SW480 (cell line): ENCODE measurements around the gene RMC1.
"Not testable (repeated sequence)": the region's sequence is repeated elsewhere in the genome, so short reads cannot be mapped to it uniquely, and the experiment has no call there.

Source experiments
- DNase-seq: peaks from one replicate; pipeline ENCODE4 v3.0.0-alpha.2; 2016; ENCODE audit warnings: low spot score

RMC1 gene

GRCh38 chr18:23503038-23503962 is at the start of gene RMC1:
TSS of gene RMC1 (plus strand) at chr18:23503511. CDS start at chr18:23503619, 108 bp downstream.
- peak; percentile 87 for DNase-seq

- DNase-seq: peak; percentile 57
Observed at GRCh38 chr18:23453680-23454058, 49.6 kb upstream of the RMC1 start.

GRCh38 chr18:23456835-23457234 is 46.5 kb upstream of the RMC1 start:
- no peak for DNase-seq

DNA sequence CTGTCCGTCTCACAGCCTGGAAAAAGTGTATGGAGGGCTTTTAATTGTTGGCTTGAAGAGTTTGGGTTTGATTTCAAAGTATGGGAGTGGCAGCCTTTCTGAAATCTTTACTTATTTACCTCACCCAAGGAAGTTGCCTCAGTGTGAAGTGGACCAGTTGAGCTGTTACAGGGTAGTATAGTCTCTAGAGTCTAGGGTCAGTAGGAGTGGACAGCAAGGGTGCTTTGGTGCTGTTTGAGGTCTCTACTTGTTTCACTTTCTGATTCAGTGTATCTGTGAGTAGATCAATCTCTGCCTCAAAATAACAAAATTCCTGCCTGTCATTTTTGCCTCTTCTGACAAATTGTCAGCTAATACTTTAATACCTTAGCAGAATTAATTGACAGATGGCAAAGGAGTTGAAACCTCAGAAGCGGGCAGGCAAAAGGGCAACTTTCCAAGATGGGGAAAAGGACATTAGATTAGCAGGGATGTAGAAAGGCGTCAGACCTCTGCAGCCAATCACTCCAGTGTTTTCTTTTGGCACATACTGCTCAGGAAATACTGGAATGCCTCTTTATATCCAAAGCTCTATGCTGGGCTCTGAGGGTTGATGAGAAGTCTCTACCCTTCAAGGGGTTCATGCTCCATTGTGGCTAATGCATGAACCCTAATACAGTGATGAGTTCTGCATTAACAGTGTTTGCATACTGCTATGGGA is 44.3 kb upstream of the RMC1 start:
- DNase-seq: no peak

DNA sequence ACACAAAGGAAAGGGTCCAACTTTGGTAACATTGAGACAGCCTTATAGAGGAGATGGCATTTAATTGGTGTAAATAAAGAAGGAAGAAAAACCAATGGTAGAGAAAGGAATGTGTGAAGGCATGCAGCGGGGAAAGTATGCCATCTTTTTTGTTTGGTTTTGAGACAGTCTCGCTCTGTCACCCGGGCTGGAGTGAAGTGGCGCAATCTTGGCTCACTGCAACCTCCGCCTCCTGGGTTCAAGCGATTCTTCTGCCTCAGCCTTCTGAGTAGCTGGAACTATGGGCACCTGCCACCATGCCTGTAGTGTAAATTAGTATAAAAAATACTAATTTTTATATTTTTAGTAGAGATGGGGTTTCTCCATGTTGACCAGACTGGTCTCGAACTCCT is 43.8 kb upstream of the RMC1 start:
- no peak for DNase-seq

GRCh38 chr18:23460285-23461273 is 42.7 kb upstream of the RMC1 start:
- no peak for DNase-seq

DNA sequence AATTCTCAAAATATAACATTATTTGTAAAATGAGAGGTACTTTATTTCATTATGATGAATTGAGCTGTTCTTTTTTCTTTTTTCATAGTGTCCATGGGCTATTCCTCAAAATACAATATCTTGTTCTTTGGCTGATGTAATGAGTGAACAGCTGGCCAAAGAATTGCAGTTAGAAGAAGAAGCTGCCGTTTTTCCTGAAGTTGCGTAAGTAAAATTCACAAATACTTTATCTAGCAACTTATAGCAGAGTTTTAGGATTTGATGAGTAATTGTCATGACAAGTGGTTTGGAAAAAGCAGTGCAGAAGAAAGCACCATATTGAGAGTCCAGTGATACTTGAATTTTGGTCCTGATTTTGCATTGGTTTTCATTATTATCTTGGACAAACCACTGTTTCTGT is 40.4 kb upstream of the RMC1 start:
- no peak for DNase-seq

DNA sequence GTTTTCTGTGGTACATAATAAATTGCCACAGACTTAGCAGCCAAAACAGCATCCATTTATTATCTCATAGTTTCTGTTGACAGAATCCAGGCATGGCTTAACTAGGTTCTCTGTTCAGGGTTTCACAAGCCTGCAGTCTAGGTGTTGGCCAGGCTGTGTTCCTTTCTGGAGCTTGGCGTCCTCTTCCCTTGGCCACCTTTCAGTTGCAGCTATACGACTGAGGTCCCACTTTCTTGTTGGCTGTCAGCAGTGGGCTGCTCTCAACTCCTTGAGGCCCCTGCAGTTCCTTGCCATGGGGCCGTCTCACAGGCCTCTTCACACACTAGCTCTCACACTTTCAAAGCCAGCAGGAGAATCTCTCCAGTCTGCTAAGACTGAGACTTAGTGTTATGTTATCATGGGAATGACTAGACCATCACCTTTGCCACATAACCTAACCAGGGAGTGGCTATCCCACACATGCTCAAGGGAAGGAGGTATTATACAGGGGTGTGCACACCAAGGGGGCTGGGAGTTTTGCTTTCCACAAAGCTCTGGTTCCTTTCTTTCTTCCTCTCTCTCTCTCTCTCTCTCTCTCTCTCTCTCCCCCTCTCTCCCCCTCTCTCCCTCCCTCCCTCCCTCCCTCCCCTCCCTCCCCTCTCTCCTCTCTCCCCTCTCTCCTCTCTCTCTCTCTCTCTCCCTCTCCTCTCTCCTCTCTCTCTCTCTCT is 34.4 kb upstream of the RMC1 start:
- DNase-seq: no peak

GRCh38 chr18:23470620-23471387 is 32.5 kb upstream of the RMC1 start:
- no peak for DNase-seq

DNA sequence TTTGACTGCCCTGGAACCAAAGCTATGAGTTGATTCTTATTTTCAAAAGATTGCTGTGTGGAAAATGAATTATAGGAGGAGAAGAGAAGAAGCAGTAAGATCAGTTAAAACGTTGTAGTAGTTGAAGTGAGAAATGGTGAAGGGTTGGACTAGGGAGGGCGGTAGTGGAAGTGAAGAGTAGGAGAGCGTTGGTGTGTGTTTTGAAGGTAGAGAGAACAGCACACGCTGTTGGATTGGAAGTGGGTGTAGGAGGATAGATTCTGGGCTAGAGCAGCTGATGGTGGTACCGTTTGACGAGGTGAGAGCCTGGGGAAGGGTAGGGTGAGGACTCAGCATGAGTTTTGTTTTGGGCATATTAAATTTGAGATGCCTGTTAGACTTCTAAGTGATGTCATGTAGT is 31.8 kb upstream of the RMC1 start:
- no peak for DNase-seq

- no peak for DNase-seq
Observed at GRCh38 chr18:23479829-23480505, 23.3 kb upstream of the RMC1 start.

GRCh38 chr18:23484561-23485182 is 18.6 kb upstream of the RMC1 start:
- no peak for DNase-seq

DNA sequence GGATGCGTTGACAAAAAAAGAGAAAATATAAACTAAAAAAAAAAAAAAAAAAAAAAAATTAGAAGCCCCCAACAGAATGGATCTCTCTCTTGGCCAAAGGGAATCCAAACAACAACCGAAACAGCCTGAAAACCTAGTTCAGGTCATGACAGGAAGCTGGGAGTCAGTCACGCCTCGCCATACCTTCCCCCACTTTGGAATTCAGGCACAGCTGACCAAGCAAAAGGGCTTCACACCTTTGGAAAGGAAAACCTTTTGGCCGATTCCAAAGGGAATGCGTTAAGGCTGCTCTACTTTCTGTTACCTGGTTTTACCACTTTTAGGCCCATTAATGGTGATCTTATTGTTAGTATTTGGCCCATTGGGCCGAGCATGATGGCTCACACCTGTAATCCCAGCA is 17.9 kb upstream of the RMC1 start:
- DNase-seq: no peak

DNA sequence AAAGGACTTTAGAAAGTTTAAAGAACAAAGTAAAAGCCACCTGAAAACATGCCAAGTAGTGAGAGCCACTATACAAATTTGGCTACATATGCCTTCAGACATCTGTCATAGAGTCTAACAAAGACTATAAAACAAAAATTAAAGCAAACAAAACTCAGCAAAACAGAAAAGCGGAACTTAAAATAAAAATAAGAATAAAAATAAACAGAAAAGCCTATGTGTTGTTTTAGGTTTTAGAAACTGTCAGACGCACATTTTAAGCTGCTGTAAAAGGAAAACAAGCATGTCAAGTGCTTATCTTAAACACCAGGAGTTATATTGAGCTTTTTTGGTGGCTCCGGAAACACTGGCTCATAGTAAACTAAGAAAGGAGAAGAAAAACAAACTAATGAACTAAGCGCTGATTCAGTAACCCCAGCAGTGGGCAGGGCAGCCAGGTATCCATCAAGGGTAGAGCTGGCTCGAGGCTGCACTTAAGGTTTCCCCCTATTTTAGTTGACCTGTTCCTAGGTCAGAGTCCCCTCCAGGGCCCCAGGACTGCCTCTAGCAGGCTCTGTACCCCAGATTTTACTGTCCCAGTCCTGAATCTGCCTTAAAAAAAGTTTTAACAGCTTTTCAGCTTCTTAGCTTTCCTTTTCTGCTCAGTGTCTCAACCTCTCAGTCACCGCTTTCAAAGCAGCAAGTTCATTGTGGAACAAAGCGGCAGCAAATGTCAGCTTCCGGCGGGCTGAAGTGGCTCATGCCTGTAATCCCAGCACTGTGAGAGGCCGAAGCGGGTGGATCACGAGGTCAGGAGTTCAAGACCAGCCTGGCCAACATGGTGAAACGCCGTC is 15.4 kb upstream of the RMC1 start:
- DNase-seq: no peak

DNA sequence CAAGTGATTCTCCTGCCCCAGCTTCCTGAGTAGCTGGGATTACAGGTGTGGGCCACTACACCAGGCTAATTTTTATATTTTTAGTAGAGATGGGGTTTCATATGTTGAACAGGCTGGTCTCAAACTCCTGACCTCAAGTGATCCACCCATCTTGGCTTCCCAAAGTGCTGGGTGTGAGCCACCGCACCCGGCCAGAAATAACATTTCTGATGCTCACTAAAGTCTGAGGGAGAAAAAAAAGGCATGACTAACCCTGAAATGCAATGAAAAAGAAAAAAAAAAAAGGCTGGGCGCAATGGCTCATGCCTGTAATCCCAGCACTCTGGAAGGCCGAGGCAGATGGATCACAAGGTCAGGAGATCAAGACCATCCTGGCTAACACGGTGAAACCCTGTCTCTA is 13.7 kb upstream of the RMC1 start:
- DNase-seq: not testable (repeated sequence)

- no peak for DNase-seq
Observed at GRCh38 chr18:23493654-23494053, 9.7 kb upstream of the RMC1 start.

- DNase-seq: peak; percentile 43
Observed at GRCh38 chr18:23494992-23495391, 8.3 kb upstream of the RMC1 start.

DNA sequence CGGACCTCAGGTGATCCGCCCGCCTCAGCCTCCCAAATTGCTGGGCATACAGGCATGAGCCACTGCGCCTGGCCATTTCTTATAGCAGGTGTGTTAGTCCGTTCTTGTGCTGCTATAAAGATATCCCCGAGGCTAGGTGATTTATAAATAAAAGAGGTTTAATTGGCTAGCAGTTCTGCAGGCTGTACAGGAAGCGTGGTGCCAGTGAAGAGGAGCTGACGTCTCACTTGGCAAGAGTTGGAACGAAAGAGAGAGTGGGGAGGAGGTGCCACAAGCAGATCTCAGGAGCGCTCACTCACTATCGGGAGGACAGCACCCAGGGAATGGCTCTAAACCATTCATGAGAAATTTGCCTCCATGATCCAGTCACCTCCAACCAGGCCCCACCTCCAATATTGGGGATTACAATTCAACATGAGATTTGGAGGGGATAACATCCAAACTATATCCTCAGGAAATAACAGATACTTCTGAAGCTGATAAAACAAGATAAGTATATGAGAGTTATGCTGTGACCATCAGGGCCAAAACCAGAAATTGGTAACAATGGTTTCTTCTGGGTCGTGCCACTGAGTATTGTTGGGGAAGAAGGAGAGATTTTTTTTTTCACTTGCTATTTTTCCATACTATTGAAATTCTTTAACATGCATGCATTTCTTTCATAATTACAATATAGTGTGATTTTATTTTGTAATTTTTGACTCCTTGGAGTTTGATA is 7.4 kb upstream of the RMC1 start:
- DNase-seq: no peak
